DND-41 (cell line): ENCODE results near the gene CLDND1.

Source experiments
- ATAC-seq: fragments of 200-7000 bp; cut with Tn5 transposase; 3 replicates; pipeline ENCODE4 v1.9.1; 2021; ENCODE audit warnings: low read depth; ENCODE audit not compliant: insufficient read depth
- DNase-seq: peaks from one replicate; pipeline ENCODE4 v3.0.0-alpha.2; 2020
- H2AFZ ChIP-seq: 2 replicates; pipeline ENCODE4 v1.6.0; 2012; ENCODE audit warnings: low read depth, low read length
- H3K27ac ChIP-seq: 2 replicates; pipeline ENCODE4 v1.5.1; 2012; ENCODE audit warnings: low read length, inconsistent platforms
- H3K27me3 ChIP-seq: fragments of 200-600 bp; sonication (generic); 2 replicates; pipeline ENCODE4 v1.6.0; 2012; ENCODE audit warnings: low read length, mild to moderate bottlenecking, inconsistent platforms; ENCODE audit not compliant: insufficient read depth, poor library complexity
- H3K36me3 ChIP-seq: 2 replicates; pipeline ENCODE4 v1.5.1; 2012; ENCODE audit warnings: low read length, inconsistent platforms; ENCODE audit not compliant: insufficient read depth
- H3K4me1 ChIP-seq: 2 replicates; pipeline ENCODE4 v1.5.1; 2012; ENCODE audit warnings: mild to moderate bottlenecking, low read length; ENCODE audit not compliant: insufficient read depth
- H3K4me2 ChIP-seq: 2 replicates; pipeline ENCODE4 v1.6.0; 2012; ENCODE audit warnings: mild to moderate bottlenecking, moderate library complexity, low read length, inconsistent platforms; ENCODE audit not compliant: insufficient read depth
- H3K4me3 ChIP-seq, 2 experiments: fragments of 200-600 bp in 1 of 2; shearing (Covaris generic) in 1 of 2; 2 replicates each; pipeline ENCODE4 v1.5.1; 2012 to 2016; ENCODE audit warnings: inconsistent platforms in 2 of 2, low read length in 2 of 2, mild to moderate bottlenecking in 2 of 2, low read depth in 1 of 2, moderate library complexity in 1 of 2
- H3K79me2 ChIP-seq: 2 replicates; pipeline ENCODE4 v1.6.0; 2012; ENCODE audit warnings: low read length, inconsistent platforms; ENCODE audit not compliant: insufficient read depth
- H3K9ac ChIP-seq: 2 replicates; pipeline ENCODE4 v1.6.0; 2012; ENCODE audit warnings: low read depth, mild to moderate bottlenecking, inconsistent platforms, low read length, moderate library complexity
- H3K9me3 ChIP-seq: 2 replicates; pipeline ENCODE4 v1.5.1; 2012; ENCODE audit warnings: low read length, moderate library complexity, mild to moderate bottlenecking, inconsistent platforms; ENCODE audit not compliant: insufficient read depth, severe bottlenecking
- H4K20me1 ChIP-seq: 2 replicates; pipeline ENCODE4 v1.6.0; 2012; ENCODE audit warnings: low read length; ENCODE audit not compliant: insufficient read depth
- CTCF ChIP-seq: IDR thresholded peaks from 2 replicates; pipeline ENCODE4 v1.5.1; 2012; ENCODE audit warnings: borderline replicate concordance, low read length, moderate library complexity, mild to moderate bottlenecking; ENCODE audit not compliant: poor library complexity, severe bottlenecking; ENCODE audit errors: extremely low read depth
- EZH2 ChIP-seq: IDR thresholded peaks from 3 replicates; pipeline ENCODE4 v1.6.1; 2012; ENCODE audit warnings: borderline replicate concordance, low read depth, mild to moderate bottlenecking, moderate library complexity, low read length, inconsistent platforms; ENCODE audit not compliant: severe bottlenecking

Gene CLDND1

DNA sequence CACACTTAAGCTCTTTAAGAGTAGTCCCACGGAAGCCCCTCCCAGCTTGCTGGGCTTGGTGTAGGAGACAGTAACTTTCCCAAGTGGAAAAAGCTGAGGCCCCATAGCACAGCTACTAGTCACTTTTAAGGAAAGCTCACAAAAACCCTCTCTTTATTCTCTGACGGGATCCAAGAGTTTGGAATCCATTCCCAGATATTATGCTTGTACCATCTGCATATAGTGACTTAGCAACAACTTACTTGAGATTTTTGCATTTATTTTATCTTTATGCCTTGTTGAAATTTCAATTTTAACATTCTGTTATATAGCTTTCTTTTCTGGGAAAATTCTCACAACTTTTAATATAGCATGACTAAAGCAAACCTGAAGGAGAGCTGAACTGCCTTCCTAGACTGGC lies 28.5 kb upstream of the CLDND1 start:
- H3K27me3 ChIP-seq, result peaks cover 9% of the 10 kb centered on the region
- DNase-seq (no peak), ATAC-seq (no peak)
- H4K20me1 ChIP-seq, result no peaks in the 10 kb centered on the region
- no peak overlapping the region for H3K27ac ChIP-seq
- no peak overlapping the region for H3K4me3 ChIP-seq
- H3K79me2 ChIP-seq, result no peaks in the 10 kb centered on the region
- TF ChIP-seq EZH2 (no peak), CTCF (no peak)
- H2AFZ ChIP-seq, result no peak overlapping the region
- no peaks in the 10 kb centered on the region for H3K36me3 ChIP-seq
- H3K9me3 ChIP-seq, result no peaks in the 10 kb centered on the region
- no peak overlapping the region for H3K4me2 ChIP-seq
- no peak overlapping the region for H3K9ac ChIP-seq
- no peaks in the 10 kb centered on the region for H3K4me1 ChIP-seq

- Histone ChIP-seq H3K9me3 (no peaks in the 10 kb centered on the region), H3K36me3 (no peaks in the 10 kb centered on the region), H3K27ac (no peak overlapping the region), H3K9ac (no peak overlapping the region), H2AFZ (no peak overlapping the region), H3K27me3 (peaks cover 9% of the 10 kb centered on the region), H3K4me3 (no peak overlapping the region), H3K4me2 (no peak overlapping the region), H3K79me2 (no peaks in the 10 kb centered on the region), H3K4me1 (no peaks in the 10 kb centered on the region), H4K20me1 (no peaks in the 10 kb centered on the region)
- ATAC-seq (no peak), DNase-seq (no peak)
- TF ChIP-seq EZH2 (no peak), CTCF (no peak)
These were observed 28.1 kb upstream of the CLDND1 start for GRCh38 chr3:98550833-98551232.

- Histone ChIP-seq H3K9ac (no peak overlapping the region), H3K27me3 (peaks cover 9% of the 10 kb centered on the region), H3K4me2 (no peak overlapping the region), H3K79me2 (no peaks in the 10 kb centered on the region), H3K4me1 (no peaks in the 10 kb centered on the region), H3K36me3 (no peaks in the 10 kb centered on the region), H3K4me3 (no peak overlapping the region), H3K9me3 (no peaks in the 10 kb centered on the region), H4K20me1 (no peaks in the 10 kb centered on the region), H2AFZ (no peak overlapping the region), H3K27ac (no peak overlapping the region)
- ATAC-seq, result no peak
- TF ChIP-seq EZH2 (no peak), CTCF (no peak)
- DNase-seq, result no peak
These were observed 25.8 kb upstream of the CLDND1 start for GRCh38 chr3:98548544-98548943.

DNA sequence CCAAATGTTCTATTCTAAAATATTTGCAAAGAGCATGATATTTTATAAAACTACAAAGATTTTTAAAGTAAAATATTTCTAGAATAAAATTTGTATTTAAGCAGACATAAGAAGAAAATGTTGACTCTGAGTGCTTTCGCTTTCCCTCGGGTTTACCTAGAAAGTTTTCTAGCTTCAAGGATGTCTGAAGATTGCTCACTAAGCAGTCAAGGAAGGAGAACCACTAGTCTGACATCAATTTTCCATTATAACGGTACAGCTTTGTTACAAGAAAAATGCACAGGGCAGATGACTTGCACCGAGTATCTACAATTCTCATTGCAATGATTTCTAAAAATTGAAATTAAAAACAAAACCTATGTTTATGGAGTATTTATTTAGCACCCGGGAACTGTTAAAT lies 23.2 kb upstream of the CLDND1 start:
- no peaks in the 10 kb centered on the region for H3K79me2 ChIP-seq
- peak; percentile 53; the same call in 1 of the 3 replicates for ATAC-seq
- H3K9me3 ChIP-seq, result no peaks in the 10 kb centered on the region
- H2AFZ ChIP-seq, result no peak overlapping the region
- no peak overlapping the region for H3K4me3 ChIP-seq
- no peak overlapping the region for H3K4me2 ChIP-seq
- H4K20me1 ChIP-seq, result no peaks in the 10 kb centered on the region
- no peak for TF ChIP-seq CTCF
- TF ChIP-seq EZH2, result no peak
- no peak for DNase-seq
- H3K36me3 ChIP-seq, result no peaks in the 10 kb centered on the region
- H3K9ac ChIP-seq, result no peak overlapping the region
- peaks cover 13% of the 10 kb centered on the region for H3K27me3 ChIP-seq
- no peak overlapping the region for H3K27ac ChIP-seq
- no peaks in the 10 kb centered on the region for H3K4me1 ChIP-seq
